GM12864 (cell line): ENCODE data around the gene C3orf22.

Experiments
- DNase-seq: peaks from one replicate; pipeline ENCODE4 v3.0.0-alpha.2; 2011; ENCODE audit warnings: low read depth
- H3K4me3 ChIP-seq: 2 replicates; pipeline ENCODE4 v1.5.1; 2011; ENCODE audit warnings: mild to moderate bottlenecking, low read depth, low read length, control low read depth
- TF ChIP-seq, protein P1 (sequence below): IDR thresholded peaks from 2 replicates; pipeline ENCODE4 v1.5.1; 2011; ENCODE audit warnings: low read depth, mild to moderate bottlenecking, moderate library complexity, low read length, control low read depth, inconsistent platforms; ENCODE audit errors: missing control alignments

Gene C3orf22

DNA sequence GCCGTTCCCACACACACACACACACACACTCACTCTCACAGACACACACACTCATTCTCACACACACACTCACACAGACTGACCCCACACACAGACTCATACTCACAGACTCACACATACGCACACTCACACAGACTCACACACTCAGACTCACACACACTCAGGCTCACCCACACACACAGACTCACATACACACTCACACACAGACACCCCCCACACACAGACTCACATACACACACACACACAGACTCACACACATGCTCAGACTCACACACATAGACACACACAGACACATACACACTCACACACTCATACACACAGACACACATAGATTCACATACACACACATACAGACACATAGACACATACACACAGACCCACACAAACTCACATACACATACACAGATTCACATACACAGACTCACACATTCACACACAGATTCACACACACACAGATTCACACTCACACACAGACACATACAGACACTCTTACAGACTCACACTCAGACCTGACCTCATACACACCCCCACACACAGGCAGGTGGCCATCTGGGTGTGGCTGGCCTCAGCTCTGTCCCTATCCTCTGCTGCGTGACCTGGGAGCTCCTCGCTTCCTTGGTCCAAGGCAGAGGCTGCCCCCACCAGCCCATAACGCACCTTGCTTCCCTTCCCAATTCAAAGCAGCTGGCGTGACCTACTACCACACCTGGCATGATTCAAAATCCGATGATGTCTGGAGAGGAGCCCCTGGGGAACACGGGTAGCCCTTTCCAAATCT lies 1.9 kb downstream of the C3orf22 start:
- DNase-seq: no peak
- no peak overlapping the region for H3K4me3 ChIP-seq
- TF ChIP-seq, protein P1, sequence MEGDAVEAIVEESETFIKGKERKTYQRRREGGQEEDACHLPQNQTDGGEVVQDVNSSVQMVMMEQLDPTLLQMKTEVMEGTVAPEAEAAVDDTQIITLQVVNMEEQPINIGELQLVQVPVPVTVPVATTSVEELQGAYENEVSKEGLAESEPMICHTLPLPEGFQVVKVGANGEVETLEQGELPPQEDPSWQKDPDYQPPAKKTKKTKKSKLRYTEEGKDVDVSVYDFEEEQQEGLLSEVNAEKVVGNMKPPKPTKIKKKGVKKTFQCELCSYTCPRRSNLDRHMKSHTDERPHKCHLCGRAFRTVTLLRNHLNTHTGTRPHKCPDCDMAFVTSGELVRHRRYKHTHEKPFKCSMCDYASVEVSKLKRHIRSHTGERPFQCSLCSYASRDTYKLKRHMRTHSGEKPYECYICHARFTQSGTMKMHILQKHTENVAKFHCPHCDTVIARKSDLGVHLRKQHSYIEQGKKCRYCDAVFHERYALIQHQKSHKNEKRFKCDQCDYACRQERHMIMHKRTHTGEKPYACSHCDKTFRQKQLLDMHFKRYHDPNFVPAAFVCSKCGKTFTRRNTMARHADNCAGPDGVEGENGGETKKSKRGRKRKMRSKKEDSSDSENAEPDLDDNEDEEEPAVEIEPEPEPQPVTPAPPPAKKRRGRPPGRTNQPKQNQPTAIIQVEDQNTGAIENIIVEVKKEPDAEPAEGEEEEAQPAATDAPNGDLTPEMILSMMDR: no peak

DNA sequence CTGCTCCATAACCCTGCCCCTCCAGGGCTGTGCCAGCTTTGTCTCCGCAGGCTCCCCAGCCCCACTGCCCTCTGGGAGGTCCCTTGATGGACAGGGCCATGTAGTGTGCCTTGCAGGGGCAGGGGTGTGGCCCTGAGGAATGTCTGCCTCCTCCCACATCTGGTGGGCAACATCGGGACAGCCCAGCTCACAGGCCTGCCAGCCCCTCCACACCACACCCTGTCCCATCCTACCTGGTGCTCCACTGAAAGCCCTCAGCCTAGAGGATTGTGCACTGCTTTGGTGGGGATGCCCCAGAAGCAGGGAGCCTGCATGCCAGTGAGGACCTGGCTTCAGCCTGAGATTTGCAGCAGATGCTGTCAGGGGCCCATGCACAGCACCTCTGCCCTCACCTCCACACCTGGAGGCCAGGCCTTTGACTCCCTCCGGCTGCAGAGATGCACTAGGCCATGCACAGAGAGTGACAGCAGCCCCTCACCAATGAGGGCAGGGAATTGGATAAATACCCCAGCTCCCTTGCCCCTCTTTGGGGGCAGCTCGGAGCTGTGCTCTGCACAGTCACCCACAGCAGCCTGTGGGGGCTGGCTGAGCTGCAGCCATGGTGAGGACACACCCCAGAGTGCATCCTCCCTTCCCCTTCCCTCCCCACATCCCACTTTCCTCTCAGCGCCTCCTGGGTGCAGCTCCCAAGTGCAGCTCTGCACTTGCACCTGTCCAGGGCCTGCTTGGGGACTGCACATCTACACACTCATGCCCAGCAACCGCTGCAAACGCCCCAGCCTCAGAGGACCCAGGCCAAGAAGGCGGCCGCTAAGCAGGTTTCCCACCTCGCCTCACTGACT lies 2.7 kb downstream of the C3orf22 start:
- TF ChIP-seq, protein P1: no peak
- H3K4me3 ChIP-seq: no peak overlapping the region
- DNase-seq: no peak

DNA sequence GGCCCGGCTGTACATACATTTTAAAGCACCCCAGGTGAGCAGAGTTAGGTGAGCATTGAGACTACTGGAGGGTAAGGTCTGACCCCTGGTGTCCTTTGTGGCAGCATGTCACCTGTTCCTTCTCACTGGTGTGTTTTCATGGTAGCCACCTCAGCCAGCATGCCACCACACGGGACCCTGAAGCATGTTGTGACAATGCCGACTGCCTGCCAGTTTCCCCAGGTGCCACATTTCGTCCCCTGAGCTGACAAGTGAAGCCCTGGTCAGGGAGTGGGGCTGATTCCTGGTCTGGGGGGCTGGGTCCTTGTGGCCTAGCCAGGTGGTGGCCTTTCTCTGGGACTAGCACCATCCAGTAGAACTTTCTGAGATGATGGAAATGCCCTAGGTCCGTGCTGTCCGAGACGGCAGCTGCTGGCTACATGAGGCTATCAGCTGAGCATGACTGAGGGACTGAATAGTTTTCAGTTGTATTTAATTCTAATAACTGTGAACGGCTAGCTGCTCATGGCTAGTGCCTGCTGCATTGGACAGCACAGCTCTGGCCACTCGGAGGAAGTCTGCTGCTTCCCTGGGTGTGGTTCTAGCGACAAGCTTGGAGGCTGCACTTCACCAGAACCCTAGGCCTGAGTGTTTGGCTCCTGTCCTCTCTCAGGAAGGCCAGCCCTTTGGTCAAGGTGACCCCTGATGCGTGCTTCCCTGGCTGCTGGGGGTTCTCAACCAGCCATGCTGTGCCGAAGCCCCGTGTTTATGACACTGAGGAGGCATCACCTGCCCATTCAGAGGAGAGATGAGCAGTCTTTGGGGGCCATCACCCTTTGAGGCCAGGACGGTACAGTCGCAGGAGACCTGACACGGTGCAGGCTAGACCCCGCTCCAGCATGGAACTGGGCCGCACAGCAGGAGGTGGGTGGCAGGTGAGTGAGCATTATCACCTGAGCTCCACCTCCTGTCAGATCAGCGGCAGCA lies 3.9 kb downstream of the C3orf22 start:
- TF ChIP-seq, protein P1: no peak
- no peak overlapping the region for H3K4me3 ChIP-seq
- no peak for DNase-seq

DNA sequence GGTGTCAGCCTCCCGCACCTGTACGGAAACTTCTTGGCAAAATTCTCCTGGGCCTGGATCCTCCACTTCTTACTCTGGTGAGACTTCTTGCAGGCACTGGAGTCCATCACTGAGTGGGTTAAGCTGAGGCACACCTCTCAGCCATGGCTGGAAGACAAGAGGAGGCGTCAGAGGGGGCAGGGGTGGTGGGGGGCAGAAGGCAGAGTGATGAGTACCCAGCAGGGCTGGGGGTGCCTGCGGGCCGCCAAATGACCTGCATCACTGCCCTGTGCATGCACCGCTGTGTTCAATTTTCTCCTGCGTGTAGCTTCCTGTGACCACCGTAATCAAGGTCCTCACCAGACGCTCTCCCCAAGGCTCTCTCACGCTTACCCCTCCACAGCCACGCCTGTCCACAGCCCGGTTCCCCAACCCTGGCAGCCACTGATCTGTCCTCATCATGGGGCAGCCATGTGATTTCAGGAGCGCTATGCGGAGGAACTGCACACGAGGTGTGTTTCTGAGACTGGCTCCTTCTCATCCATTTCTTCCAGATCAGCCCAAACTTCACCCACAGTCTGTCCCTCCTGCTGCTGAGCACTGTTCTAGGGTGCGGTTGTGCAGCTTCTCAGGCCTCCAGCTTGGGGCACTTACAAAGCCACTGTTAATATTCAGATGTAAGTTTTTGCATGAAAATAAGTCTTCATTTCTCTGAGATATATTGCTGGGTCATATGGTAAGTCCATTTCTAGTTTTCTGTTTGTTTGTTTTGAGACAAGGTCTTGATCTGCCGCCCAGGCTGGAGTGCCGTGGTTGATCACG lies 5.2 kb downstream of the C3orf22 start:
- TF ChIP-seq, protein P1: no peak
- no peak for DNase-seq
- no peak overlapping the region for H3K4me3 ChIP-seq

DNA sequence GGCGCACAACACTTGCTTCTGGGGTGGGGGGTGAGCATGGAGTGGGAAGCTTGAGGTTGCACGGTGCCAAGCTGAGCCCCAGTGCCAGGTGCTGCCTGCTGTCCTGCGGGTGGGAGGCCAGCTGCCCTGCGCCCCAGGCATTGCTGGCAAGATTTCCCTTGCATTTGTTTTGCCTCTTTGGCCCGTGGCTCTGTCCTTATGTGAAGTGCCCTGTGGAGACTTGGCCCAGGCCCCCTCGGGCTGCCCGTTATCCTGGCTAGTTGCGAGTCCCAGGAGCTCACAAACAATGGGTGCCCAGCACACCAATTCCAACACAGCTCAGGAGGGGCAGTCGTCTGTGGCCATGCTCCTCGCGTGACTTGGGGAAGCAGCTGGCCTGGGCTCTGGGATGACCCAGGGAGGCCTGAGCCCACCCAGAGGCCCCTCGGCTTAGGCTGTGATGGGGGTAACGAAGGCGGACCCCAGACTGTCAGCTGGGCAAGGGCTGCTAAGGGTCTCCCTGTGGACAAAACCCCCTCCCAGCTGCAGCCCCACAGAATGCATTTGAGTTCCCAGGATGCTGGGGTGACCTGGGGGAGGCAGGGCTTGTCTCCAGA lies 5.9 kb downstream of the C3orf22 start:
- no peak overlapping the region for H3K4me3 ChIP-seq
- DNase-seq: no peak
- TF ChIP-seq, protein P1: no peak
